NCI-H524 (cell line): Measurements from ENCODE around the gene CD300A.
A peak's percentile ranks its signal among the peaks of the same experiment; 100 is the strongest.

Experiments used
- DNase-seq, 2 experiments: peaks; one replicate each; lab custom pipeline; 2025; lab: John Stamatoyannopoulos, UW

CD300A gene

GRCh38 chr17:74466111-74466827 lies at the start of gene CD300A:
Gene CD300A (plus strand): TSS chr17:74466634. CDS start chr17:74466704, 70 bp downstream.
- no peak for DNase-seq

- peak; percentile 90 to 98 for DNase-seq
Measured at GRCh38 chr17:74417178-74418045, 49.0 kb upstream of the CD300A start.

- DNase-seq = no peak
Measured at GRCh38 chr17:74419928-74420411, 46.5 kb upstream of the CD300A start.

- DNase-seq = no peak
Measured at GRCh38 chr17:74424117-74424516, 42.3 kb upstream of the CD300A start.

GRCh38 chr17:74424657-74425056 lies 41.8 kb upstream of the CD300A start:
- peak in 1 of 2 experiments; percentile 37 for DNase-seq

GRCh38 chr17:74426551-74427047 lies 39.8 kb upstream of the CD300A start:
- DNase-seq = no peak

GRCh38 chr17:74427048-74427762 lies 39.2 kb upstream of the CD300A start:
- DNase-seq = no peak

- no peak for DNase-seq
Measured at GRCh38 chr17:74427763-74428153, 38.7 kb upstream of the CD300A start.

- no peak for DNase-seq
Measured at GRCh38 chr17:74429604-74430384, 36.6 kb upstream of the CD300A start.

- peak in 1 of 2 experiments; percentile 41 for DNase-seq
Measured at GRCh38 chr17:74430385-74430705, 36.1 kb upstream of the CD300A start.

GRCh38 chr17:74430706-74431567 lies 35.5 kb upstream of the CD300A start:
- peak; percentile 79 to 89 for DNase-seq

GRCh38 chr17:74431568-74432423 lies 34.6 kb upstream of the CD300A start, which contains the start of gene GPRC5C:
Gene GPRC5C (plus strand): TSS chr17:74432088. CDS start chr17:74439777, 7,689 bp downstream.
- peak; percentile 72 to 77 for DNase-seq

GRCh38 chr17:74432424-74432690 lies 34.1 kb upstream of the CD300A start:
- DNase-seq = no peak

GRCh38 chr17:74432766-74433391 lies 33.6 kb upstream of the CD300A start:
- DNase-seq = no peak

GRCh38 chr17:74433421-74434121 lies 32.9 kb upstream of the CD300A start:
- no peak for DNase-seq

GRCh38 chr17:74435775-74436359 lies 30.6 kb upstream of the CD300A start:
- no peak for DNase-seq

GRCh38 chr17:74437702-74438101 lies 28.7 kb upstream of the CD300A start:
- no peak for DNase-seq
